ENCODE measurements around the gene COL15A1.

COL15A1 gene

DNA sequence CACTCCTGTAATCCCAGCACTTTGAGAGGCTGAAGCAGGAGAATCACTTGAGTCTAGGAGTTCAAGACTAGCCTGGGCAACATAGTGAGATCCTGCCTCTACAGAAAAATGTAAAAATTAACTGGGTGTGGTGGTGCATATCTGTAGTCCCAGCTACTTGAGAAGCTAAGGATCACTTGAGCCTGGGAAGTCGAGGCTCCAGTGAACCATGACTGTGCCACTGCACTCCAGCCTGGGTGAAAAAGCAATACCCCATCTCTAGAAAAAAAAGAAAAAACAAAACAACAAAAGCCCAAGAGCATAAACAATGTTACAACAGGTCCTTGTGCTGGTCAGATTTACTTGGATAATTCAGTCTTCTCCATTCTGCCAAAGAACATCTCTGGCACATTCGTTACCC is 116.9 kb downstream of the COL15A1 start:
- no peak for TF ChIP-seq CTCF (conservative IDR thresholded peaks at IDR 0.05)
- H3K27ac ChIP-seq = no peak overlapping the region

- no peak for TF ChIP-seq CTCF (conservative IDR thresholded peaks at IDR 0.05)
- H3K27ac ChIP-seq = no peak overlapping the region
Measured at GRCh38 chr9:99062549-99062948, 118.8 kb downstream of the COL15A1 start.

GRCh38 chr9:99063522-99063921 is 119.8 kb downstream of the COL15A1 start:
- no peak overlapping the region for H3K27ac ChIP-seq
- TF ChIP-seq CTCF (conservative IDR thresholded peaks at IDR 0.05) = no peak

GRCh38 chr9:99066571-99066970 is 122.9 kb downstream of the COL15A1 start:
- no peak overlapping the region for H3K27ac ChIP-seq
- TF ChIP-seq CTCF (conservative IDR thresholded peaks at IDR 0.05) = no peak

DNA sequence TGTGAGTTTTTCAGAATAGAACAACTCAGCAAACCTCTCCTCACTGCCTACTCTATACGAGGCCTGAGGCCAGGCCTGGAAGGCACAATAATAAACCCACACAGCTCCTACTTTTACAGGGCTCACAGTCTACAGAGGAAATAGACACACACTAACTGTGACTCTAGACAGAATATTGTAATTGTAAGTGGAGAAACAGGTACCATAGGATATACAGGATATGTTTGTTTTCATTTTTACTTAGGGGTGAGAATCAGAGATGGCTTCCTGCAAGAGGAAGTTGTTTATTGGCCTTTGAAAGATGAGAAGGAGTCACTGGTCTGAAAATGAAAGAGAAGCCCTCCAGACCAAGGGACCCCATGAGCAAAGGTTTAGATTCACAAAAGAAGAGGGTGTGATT is 125.4 kb downstream of the COL15A1 start:
- TF ChIP-seq CTCF (conservative IDR thresholded peaks at IDR 0.05) = no peak
- H3K27ac ChIP-seq = peak overlapping the region; percentile 7; the same call in 1 of the 2 replicates

GRCh38 chr9:99069546-99069945 is 125.8 kb downstream of the COL15A1 start:
- no peak for TF ChIP-seq CTCF (conservative IDR thresholded peaks at IDR 0.05)
- H3K27ac ChIP-seq = no peak overlapping the region; the same call in 1 of the 2 replicates

GRCh38 chr9:99070681-99071080 is 127.0 kb downstream of the COL15A1 start:
- no peak for TF ChIP-seq CTCF (conservative IDR thresholded peaks at IDR 0.05)
- no peak overlapping the region for H3K27ac ChIP-seq
